Measurements from ENCODE around the gene ZSWIM3.

The ZSWIM3 gene

GRCh38 chr20:45833030-45833882, 24.2 kb upstream of the ZSWIM3 start, which contains the start of gene SNX21:
Gene SNX21, plus strand, starts transcription at chr20:45833799. Its CDS starts 121 bp downstream, at chr20:45833920.
- DNase-seq, result no peak

- no peak for DNase-seq
These were observed 23.3 kb upstream of the ZSWIM3 start for GRCh38 chr20:45833883-45834796.

GRCh38 chr20:45834797-45835161, 22.6 kb upstream of the ZSWIM3 start:
- DNase-seq, result no peak

GRCh38 chr20:45835329-45835765, 22.1 kb upstream of the ZSWIM3 start:
- no peak for DNase-seq

GRCh38 chr20:45835825-45836224, 21.6 kb upstream of the ZSWIM3 start:
- no peak for DNase-seq

GRCh38 chr20:45836841-45837240, 20.6 kb upstream of the ZSWIM3 start:
- no peak for DNase-seq

- DNase-seq, result no peak
These were observed 16.7 kb upstream of the ZSWIM3 start for GRCh38 chr20:45840700-45841198.

GRCh38 chr20:45841407-45842129, 15.8 kb upstream of the ZSWIM3 start:
- no peak for DNase-seq

GRCh38 chr20:45842169-45842812, 15.1 kb upstream of the ZSWIM3 start:
- DNase-seq, result no peak

GRCh38 chr20:45843506-45843905, 13.9 kb upstream of the ZSWIM3 start:
- no peak for DNase-seq

- DNase-seq, result no peak
These were observed 12.0 kb upstream of the ZSWIM3 start for GRCh38 chr20:45845452-45845851.

- no peak for DNase-seq
These were observed 9.0 kb upstream of the ZSWIM3 start for GRCh38 chr20:45848421-45848820.

- no peak for DNase-seq
These were observed 8.3 kb upstream of the ZSWIM3 start for GRCh38 chr20:45848969-45849582.

- no peak for DNase-seq
These were observed 7.2 kb upstream of the ZSWIM3 start for GRCh38 chr20:45850238-45850637.

- DNase-seq, result no peak
These were observed 6.5 kb upstream of the ZSWIM3 start for GRCh38 chr20:45850926-45851325.

GRCh38 chr20:45851501-45851900, 5.9 kb upstream of the ZSWIM3 start:
- no peak for DNase-seq

- no peak for DNase-seq
These were observed 5.1 kb upstream of the ZSWIM3 start for GRCh38 chr20:45852326-45852725.

GRCh38 chr20:45853484-45853883, 3.9 kb upstream of the ZSWIM3 start:
- no peak for DNase-seq

- DNase-seq, result no peak
These were observed 435 bp downstream of the ZSWIM3 start for GRCh38 chr20:45857882-45858216.

GRCh38 chr20:45859916-45860315, 2.5 kb downstream of the ZSWIM3 start:
- no peak for DNase-seq

GRCh38 chr20:45860560-45861220, 3.3 kb downstream of the ZSWIM3 start:
- no peak for DNase-seq
